Measurements from ENCODE around the gene SLC2A9. TPM values are rescaled to one million over a fixed set of nuclear protein-coding genes. Genes with fewer than 3 reads are reported as not detected.

Gene SLC2A9
- total RNA-seq, 2 donors from 2014 or later = 1.6 to 8.6 TPM

DNA sequence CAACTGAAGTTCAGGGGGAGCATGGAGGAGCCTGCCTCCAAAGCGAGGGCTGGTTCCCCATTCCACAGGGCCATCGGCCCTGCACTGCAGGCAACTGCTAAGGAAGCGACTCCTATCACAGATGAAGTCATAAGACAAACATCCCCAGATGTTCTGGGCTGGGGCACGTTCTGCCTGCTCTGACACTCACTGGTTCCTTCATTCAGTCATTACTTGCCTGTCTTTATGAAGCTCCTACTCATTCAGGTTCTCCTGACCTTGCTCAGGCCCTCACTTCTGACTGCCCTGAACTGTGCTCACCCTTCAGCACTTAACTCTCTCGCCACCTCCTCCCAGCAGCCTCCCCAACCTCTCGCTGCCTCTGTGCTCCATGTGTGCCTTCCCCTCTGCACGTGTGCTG, 2.5 kb upstream of the SLC2A9 start:
- H3K4me1 ChIP-seq = peaks cover 10% of the 10 kb centered on the region
- H3K27me3 ChIP-seq = no peaks in the 10 kb centered on the region
- peak overlapping the region in 1 of 4 donors; percentile 66 for H3K27ac ChIP-seq
- H3K4me3 ChIP-seq = no peak overlapping the region
- ATAC-seq (no peak), DNase-seq (peak in 1 of 4 donors; percentile 31)
- H3K36me3 ChIP-seq (replicated peaks in 1 of 2; ENCODE audit: insufficient read depth in 1 of 2, low read depth in 2 of 2) = no peaks in the 10 kb centered on the region
- intact Hi-C loops (cut with DNase I) = no loop called here
- TF ChIP-seq CTCF (IDR thresholded peaks at IDR 0.05) (no peak), POLR2A (IDR thresholded peaks at IDR 0.05) (no peak)
- 52 to 59% methylated on average over 7 of the region's 7 CpGs for WGBS, 2 donors
- no peaks in the 10 kb centered on the region for H3K9me3 ChIP-seq

GRCh38 chr4:10023050-10023419, 1.7 kb upstream of the SLC2A9 start:
- DNase-seq (no peak), ATAC-seq (no peak)
- intact Hi-C loops (cut with DNase I) = no loop called here
- Histone ChIP-seq H3K9me3 (no peaks in the 10 kb centered on the region), H3K27me3 (no peaks in the 10 kb centered on the region), H3K27ac (no peak overlapping the region), H3K4me1 (peaks cover 15% of the 10 kb centered on the region), H3K36me3 (replicated peaks in 1 of 2; ENCODE audit: insufficient read depth in 1 of 2, low read depth in 2 of 2) (no peaks in the 10 kb centered on the region), H3K4me3 (no peak overlapping the region)
- TF ChIP-seq CTCF (IDR thresholded peaks at IDR 0.05) (no peak), POLR2A (IDR thresholded peaks at IDR 0.05) (no peak)
- 79 to 84% methylated on average over 5 of the region's 5 CpGs for WGBS, 2 donors

GRCh38 chr4:10022346-10023049, 1.2 kb upstream of the SLC2A9 start:
- no peak for TF ChIP-seq POLR2A (IDR thresholded peaks at IDR 0.05)
- Histone ChIP-seq H3K4me3 (no peak overlapping the region), H3K27me3 (no peaks in the 10 kb centered on the region), H3K9me3 (no peaks in the 10 kb centered on the region), H3K4me1 (peaks cover 15% of the 10 kb centered on the region), H3K36me3 (replicated peaks in 1 of 2; ENCODE audit: insufficient read depth in 1 of 2, low read depth in 2 of 2) (no peaks in the 10 kb centered on the region), H3K27ac (no peak overlapping the region)
- DNase-seq = no peak
- no peak for ATAC-seq
- intact Hi-C loops (cut with DNase I) = no loop called here
- 50 to 63% methylated on average over 14 of the region's 14 CpGs for WGBS, 2 donors

GRCh38 chr4:10021653-10022023, 341 bp upstream of the SLC2A9 start:
- no peaks in the 10 kb centered on the region for H3K27me3 ChIP-seq
- 67 to 74% methylated on average over 5 of the region's 5 CpGs for WGBS, 2 donors
- H3K4me3 ChIP-seq = no peak overlapping the region
- DNase-seq (no peak), ATAC-seq (no peak)
- no peak for TF ChIP-seq POLR2A (IDR thresholded peaks at IDR 0.05)
- TF ChIP-seq CTCF (IDR thresholded peaks at IDR 0.05) = no peak
- no peaks in the 10 kb centered on the region for H3K9me3 ChIP-seq
- peaks cover 15% of the 10 kb centered on the region for H3K4me1 ChIP-seq
- H3K27ac ChIP-seq = peak overlapping the region in 1 of 4 donors; percentile 58
- H3K36me3 ChIP-seq (replicated peaks in 1 of 2; ENCODE audit: insufficient read depth in 1 of 2, low read depth in 2 of 2) = no peaks in the 10 kb centered on the region
- intact Hi-C loops (cut with DNase I) = no loop called here

DNA sequence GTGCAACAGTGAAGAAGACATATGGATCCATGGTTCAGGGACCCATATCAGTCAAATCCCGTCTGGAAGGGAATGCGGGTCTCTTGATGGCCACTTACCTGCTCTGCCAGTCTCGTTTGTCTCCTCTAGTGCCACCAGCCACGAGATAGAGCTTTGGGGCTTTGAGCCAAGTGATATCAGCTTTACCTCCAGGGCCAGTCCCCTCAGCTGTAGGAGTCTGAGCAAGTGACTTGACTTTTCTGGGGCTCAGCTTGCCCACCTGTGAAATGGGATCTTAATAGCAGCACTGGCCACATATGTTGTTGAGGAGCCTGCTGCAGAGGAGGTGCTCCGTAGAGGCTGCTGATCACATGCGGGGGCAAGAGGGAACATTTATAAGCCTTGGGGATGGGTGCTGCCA, 1.2 kb downstream of the SLC2A9 start:
- H3K9me3 ChIP-seq = no peaks in the 10 kb centered on the region
- H3K27me3 ChIP-seq = no peaks in the 10 kb centered on the region
- H3K36me3 ChIP-seq (replicated peaks in 1 of 2; ENCODE audit: insufficient read depth in 1 of 2, low read depth in 2 of 2) = no peaks in the 10 kb centered on the region
- WGBS, 2 donors = 47 to 56% methylated on average over 6 of the region's 6 CpGs
- DNase-seq = no peak
- H3K27ac ChIP-seq = peak overlapping the region in 3 of 4 donors; percentile 65 to 86 (median 80)
- intact Hi-C loops (cut with DNase I) = no loop called here
- peaks cover 15% of the 10 kb centered on the region for H3K4me1 ChIP-seq
- no peak for ATAC-seq
- no peak for TF ChIP-seq POLR2A (IDR thresholded peaks at IDR 0.05)
- TF ChIP-seq CTCF (IDR thresholded peaks at IDR 0.05) = no peak
- H3K4me3 ChIP-seq = no peak overlapping the region
